Fibroblast of lung (primary cell): ENCODE data around the gene TBX15. TPM values are rescaled to one million over a fixed set of nuclear protein-coding genes. Genes with fewer than 3 reads are reported as not detected.

Source experiments
- DNase-seq, 2 donors: peaks; one replicate each; pipeline versions ENCODE4 v3.0.0 to v3.0.0-alpha.2; 2010; ENCODE audit warnings: low read depth in 2 of 2
- H2AFZ ChIP-seq: 2 replicates; pipeline ENCODE4 v1.5.1; 2012; ENCODE audit warnings: low read length, control low read depth, inconsistent platforms
- H3K27ac ChIP-seq: 2 replicates; pipeline ENCODE4 v1.5.1; 2011; ENCODE audit warnings: low read length, control low read depth; ENCODE audit not compliant: insufficient read depth
- H3K27me3 ChIP-seq: 2 replicates; pipeline ENCODE4 v1.5.1; 2011; ENCODE audit warnings: mild to moderate bottlenecking, low read length; ENCODE audit not compliant: control insufficient read depth, insufficient read depth
- H3K36me3 ChIP-seq: 2 replicates; pipeline ENCODE4 v1.5.1; 2011; ENCODE audit warnings: low read length; ENCODE audit not compliant: control insufficient read depth, insufficient read depth
- H3K4me1 ChIP-seq: 2 replicates; pipeline ENCODE4 v1.5.1; 2011; ENCODE audit warnings: low read length; ENCODE audit not compliant: control insufficient read depth, insufficient read depth; ENCODE audit errors: extremely low read depth
- H3K4me2 ChIP-seq: 2 replicates; pipeline ENCODE4 v1.5.1; 2011; ENCODE audit warnings: low read length, control low read depth; ENCODE audit not compliant: insufficient read depth; ENCODE audit errors: extremely low read depth
- H3K4me3 ChIP-seq, 4 experiments: fragments of 200-600 bp in 1 of 4; sonication (generic) in 1 of 4; replicated peaks in 1 of 4; 2 replicates each; pipeline ENCODE4 v1.5.1; 2011 to 2016; ENCODE audit warnings: low read length in 4 of 4, low read depth in 3 of 4, mild to moderate bottlenecking in 3 of 4, control low read depth in 2 of 4, inconsistent platforms in 1 of 4, mixed read lengths in 1 of 4; ENCODE audit not compliant: insufficient read depth in 1 of 4; ENCODE audit errors: control extremely low read depth in 1 of 4
- H3K79me2 ChIP-seq: 2 replicates; pipeline ENCODE4 v1.5.1; 2012; ENCODE audit warnings: mild to moderate bottlenecking, low read length, inconsistent platforms; ENCODE audit not compliant: control insufficient read depth, insufficient read depth
- H3K9ac ChIP-seq: 2 replicates; pipeline ENCODE4 v1.5.1; 2011; ENCODE audit warnings: mild to moderate bottlenecking, low read length, control low read depth; ENCODE audit not compliant: insufficient read depth
- H3K9me3 ChIP-seq: 2 replicates; pipeline ENCODE4 v1.5.1; 2012; ENCODE audit warnings: low read depth, low read length; ENCODE audit not compliant: control insufficient read depth, insufficient read depth
- H4K20me1 ChIP-seq: 2 replicates; pipeline ENCODE4 v1.5.1; 2011; ENCODE audit warnings: low read length; ENCODE audit not compliant: control insufficient read depth, insufficient read depth; ENCODE audit errors: extremely low read depth
- EZH2 ChIP-seq: IDR thresholded peaks from 2 replicates; pipeline ENCODE4 v1.5.1; 2012; ENCODE audit warnings: low read length, control low read depth, mild to moderate bottlenecking; ENCODE audit errors: missing control alignments
- polyA plus RNA-seq, 2 donors: library from polyadenylated mRNA; depleted of rRNA in 1 of 2; stranded (reverse) in 1 of 2; unstranded in 1 of 2; fragments of >200 nt; gene quantifications; 2 replicates each; pipeline ENCODE4 v1.2.1, GENCODE V29; 2011 to 2012; ENCODE audit warnings: missing spikeins in 1 of 2
- total RNA-seq: library from RNA; depleted of rRNA; stranded (reverse); fragments of >200 nt; gene quantifications from 2 replicates; pipeline ENCODE4 v1.2.1, GENCODE V29; 2014
- TF ChIP-seq, protein P1 (sequence below), 2 donors: IDR thresholded peaks in 1 of 2; conservative IDR thresholded peaks in 1 of 2; 1 replicate in 1 of 2; 2 replicates in 1 of 2; pipeline ENCODE4 v1.5.1; 2011 to 2012; ENCODE audit warnings: low read length in 2 of 2, control low read depth in 1 of 2, inconsistent platforms in 1 of 2, low read depth in 1 of 2, mild to moderate bottlenecking in 1 of 2

TBX15 gene
- total and polyA plus RNA-seq, 2 donors (not counting 1 experiment from before 2014, with no cell fraction given): 0.50 to 0.99 TPM

DNA sequence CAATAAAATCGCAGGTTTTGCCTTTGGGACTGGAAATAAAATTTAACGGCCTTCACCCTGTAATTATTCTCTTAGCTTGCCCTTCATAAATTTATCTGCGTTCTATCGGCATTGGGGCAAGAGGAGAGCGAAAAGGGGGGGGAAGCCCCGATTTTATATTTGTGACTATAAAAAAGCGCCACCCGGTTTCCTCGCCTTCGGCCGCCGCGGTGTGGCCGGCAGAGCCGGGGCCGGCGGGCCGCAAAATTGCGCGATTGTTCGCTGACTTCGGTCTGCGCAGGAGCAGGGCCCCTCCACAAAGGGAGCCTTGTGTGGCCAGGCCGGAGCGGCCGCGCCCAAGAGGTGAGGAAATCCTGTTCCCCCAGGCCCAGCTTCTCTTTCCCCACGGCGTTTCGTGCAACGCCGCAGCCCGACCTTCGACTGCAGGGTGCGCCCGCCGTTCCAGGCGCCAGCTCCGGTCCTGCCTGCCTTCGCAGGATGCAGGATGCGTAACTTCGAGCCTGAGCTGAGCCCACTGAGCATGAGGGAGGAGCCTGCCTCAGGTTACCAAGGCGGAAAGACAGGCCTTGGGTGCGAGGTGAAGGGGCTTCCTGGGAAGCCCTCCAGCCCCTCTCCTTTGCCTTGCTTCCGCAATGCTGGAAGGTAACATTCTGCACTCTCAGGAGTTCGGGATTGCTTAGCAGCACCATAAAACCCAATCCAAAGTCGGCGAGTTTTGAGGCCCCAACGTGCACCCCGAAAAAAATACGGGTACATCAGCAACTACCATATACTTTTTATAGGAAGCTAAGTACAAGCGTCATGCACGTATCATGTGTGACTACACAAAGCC lies 4.9 kb upstream of the TBX15 start:
- Histone ChIP-seq H3K9ac (no peak overlapping the region), H3K4me3 (no peak overlapping the region), H4K20me1 (no peaks in the 10 kb centered on the region), H3K9me3 (no peaks in the 10 kb centered on the region), H3K27ac (no peak overlapping the region), H3K4me1 (no peaks in the 10 kb centered on the region), H2AFZ (no peak overlapping the region), H3K27me3 (peaks cover 71% of the 10 kb centered on the region), H3K79me2 (no peaks in the 10 kb centered on the region), H3K4me2 (no peak overlapping the region), H3K36me3 (no peaks in the 10 kb centered on the region)
- DNase-seq: no peak
- TF ChIP-seq, protein P1, sequence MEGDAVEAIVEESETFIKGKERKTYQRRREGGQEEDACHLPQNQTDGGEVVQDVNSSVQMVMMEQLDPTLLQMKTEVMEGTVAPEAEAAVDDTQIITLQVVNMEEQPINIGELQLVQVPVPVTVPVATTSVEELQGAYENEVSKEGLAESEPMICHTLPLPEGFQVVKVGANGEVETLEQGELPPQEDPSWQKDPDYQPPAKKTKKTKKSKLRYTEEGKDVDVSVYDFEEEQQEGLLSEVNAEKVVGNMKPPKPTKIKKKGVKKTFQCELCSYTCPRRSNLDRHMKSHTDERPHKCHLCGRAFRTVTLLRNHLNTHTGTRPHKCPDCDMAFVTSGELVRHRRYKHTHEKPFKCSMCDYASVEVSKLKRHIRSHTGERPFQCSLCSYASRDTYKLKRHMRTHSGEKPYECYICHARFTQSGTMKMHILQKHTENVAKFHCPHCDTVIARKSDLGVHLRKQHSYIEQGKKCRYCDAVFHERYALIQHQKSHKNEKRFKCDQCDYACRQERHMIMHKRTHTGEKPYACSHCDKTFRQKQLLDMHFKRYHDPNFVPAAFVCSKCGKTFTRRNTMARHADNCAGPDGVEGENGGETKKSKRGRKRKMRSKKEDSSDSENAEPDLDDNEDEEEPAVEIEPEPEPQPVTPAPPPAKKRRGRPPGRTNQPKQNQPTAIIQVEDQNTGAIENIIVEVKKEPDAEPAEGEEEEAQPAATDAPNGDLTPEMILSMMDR (conservative IDR thresholded peaks at IDR 0.05 in 1 of 2, IDR thresholded peaks at IDR 0.05 in 1 of 2; ENCODE audit: low read depth in 1 of 2, low read length in 2 of 2): no peak
- TF ChIP-seq EZH2: peak; percentile 92

DNA sequence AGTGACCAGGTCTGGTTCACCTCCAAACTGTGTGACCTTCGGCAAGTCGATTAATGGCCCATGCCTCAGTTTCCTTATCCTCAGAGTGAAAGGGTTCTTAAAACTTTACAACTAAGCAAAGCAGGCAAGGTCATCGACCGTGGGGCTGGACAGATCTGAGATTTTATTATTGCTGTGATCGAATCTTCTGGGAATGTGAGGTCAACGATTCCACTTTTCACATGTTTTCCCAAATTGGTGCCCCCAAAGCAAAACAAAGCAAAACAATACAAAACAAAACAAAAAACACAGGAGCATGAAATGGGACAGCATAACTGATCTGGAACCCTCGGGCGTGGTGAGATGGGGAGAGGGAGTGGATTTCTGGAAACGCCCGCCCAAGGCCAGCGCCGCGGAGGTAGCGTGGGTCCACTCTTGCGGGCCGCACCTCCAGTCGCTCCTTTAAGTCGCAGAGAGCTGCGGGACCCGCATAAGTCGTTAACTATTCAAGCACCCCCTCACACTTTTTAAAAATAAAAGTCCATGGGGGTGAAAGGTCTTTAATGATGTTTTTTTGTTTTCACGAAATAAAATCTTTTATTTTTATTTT lies 4.2 kb upstream of the TBX15 start:
- Histone ChIP-seq H3K79me2 (no peaks in the 10 kb centered on the region), H3K9me3 (no peaks in the 10 kb centered on the region), H3K4me2 (no peak overlapping the region), H3K36me3 (no peaks in the 10 kb centered on the region), H4K20me1 (no peaks in the 10 kb centered on the region), H3K27me3 (peaks cover 74% of the 10 kb centered on the region), H3K4me1 (no peaks in the 10 kb centered on the region), H2AFZ (no peak overlapping the region), H3K27ac (no peak overlapping the region), H3K9ac (no peak overlapping the region), H3K4me3 (no peak overlapping the region)
- no peak for TF ChIP-seq EZH2
- TF ChIP-seq, protein P1 (conservative IDR thresholded peaks at IDR 0.05 in 1 of 2, IDR thresholded peaks at IDR 0.05 in 1 of 2; ENCODE audit: low read depth in 1 of 2, low read length in 2 of 2): no peak
- DNase-seq: no peak

DNA sequence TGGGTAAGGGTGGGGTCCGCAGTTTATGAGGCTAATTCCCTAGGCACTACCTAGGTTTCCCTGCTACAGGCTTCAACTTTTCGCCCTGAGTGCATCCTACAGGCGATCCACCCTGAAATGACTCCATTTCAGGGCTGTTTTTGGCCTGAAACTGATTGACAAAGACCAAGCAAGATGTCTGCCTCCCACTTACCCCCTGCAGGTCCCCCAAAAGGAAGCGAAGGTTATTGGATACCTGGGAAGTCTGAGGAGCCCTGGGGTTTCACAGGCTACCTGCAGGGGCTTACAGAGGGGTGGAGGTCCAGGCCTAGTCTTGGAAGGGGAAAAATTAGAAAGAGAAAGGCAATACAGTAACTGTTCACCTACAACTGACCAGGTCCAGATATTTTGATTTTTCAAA lies 3.3 kb upstream of the TBX15 start:
- H3K27ac ChIP-seq: no peak overlapping the region
- DNase-seq: no peak
- TF ChIP-seq, protein P1 (conservative IDR thresholded peaks at IDR 0.05 in 1 of 2, IDR thresholded peaks at IDR 0.05 in 1 of 2; ENCODE audit: low read depth in 1 of 2, low read length in 2 of 2): no peak
- TF ChIP-seq EZH2: no peak
- no peak overlapping the region for H3K9ac ChIP-seq
- H3K4me1 ChIP-seq: no peaks in the 10 kb centered on the region
- H2AFZ ChIP-seq: no peak overlapping the region
- peaks cover 79% of the 10 kb centered on the region for H3K27me3 ChIP-seq
- no peaks in the 10 kb centered on the region for H3K36me3 ChIP-seq
- H3K79me2 ChIP-seq: no peaks in the 10 kb centered on the region
- H4K20me1 ChIP-seq: no peaks in the 10 kb centered on the region
- H3K9me3 ChIP-seq: no peaks in the 10 kb centered on the region
- H3K4me3 ChIP-seq: no peak overlapping the region
- no peak overlapping the region for H3K4me2 ChIP-seq
